CD4-positive, alpha-beta T cell (primary cell): ENCODE results near the gene RGP1. TPM values are rescaled to one million over a fixed set of nuclear protein-coding genes. Genes with fewer than 3 reads are reported as not detected.

Source experiments
- ATAC-seq: fragments of 200-7000 bp; cut with Tn5 transposase; one replicate; pipeline ENCODE4 v1.10.0; 2022; ENCODE audit warnings: mild to moderate bottlenecking; ENCODE audit not compliant: poor library complexity
- CTCF ChIA-PET: fragments of 350-600 bp; sonication (Branson Sonifier 250); formaldehyde crosslinking; loops from one replicate; lab custom pipeline; 2021; ENCODE audit warnings: antibody characterized with exemption, inconsistent platforms; lab: Charles Lee
- POLR2A ChIA-PET: fragments of 350-600 bp; sonication (Branson Sonifier 250); formaldehyde crosslinking; loops from one replicate; lab custom pipeline; 2021; ENCODE audit warnings: antibody characterized with exemption, inconsistent platforms; lab: Charles Lee
- DNase-seq, 14 experiments: peaks; one replicate each; pipeline ENCODE4 v3.0.0-alpha.2; 2013 to 2020; ENCODE audit warnings: mixed read lengths in 2 of 14
- H3K27ac ChIP-seq, 2 donors: one replicate each; pipeline versions ENCODE4 v1.5.1 to v1.7.0; 2013; ENCODE audit warnings: low read length in 2 of 2, low read depth in 1 of 2, mild to moderate bottlenecking in 1 of 2
- H3K27me3 ChIP-seq, 2 experiments: 1 replicate in 1 of 2; 2 replicates in 1 of 2; pipeline versions ENCODE4 v1.6.1 to v1.7.0; 2013; ENCODE audit warnings: low read length in 2 of 2, control low read depth in 1 of 2, mild to moderate bottlenecking in 1 of 2, moderate library complexity in 1 of 2; ENCODE audit not compliant: insufficient read depth in 2 of 2, control insufficient read depth in 1 of 2
- H3K36me3 ChIP-seq: one replicate; pipeline ENCODE4 v1.6.1; 2013; ENCODE audit warnings: low read length, control low read depth; ENCODE audit not compliant: insufficient read depth
- H3K4me1 ChIP-seq: one replicate; pipeline ENCODE4 v1.6.1; 2013; ENCODE audit warnings: low read length, control low read depth; ENCODE audit not compliant: insufficient read depth
- H3K4me3 ChIP-seq: one replicate; pipeline ENCODE4 v1.5.1; 2013; ENCODE audit warnings: mild to moderate bottlenecking, low read length, moderate library complexity
- H3K9me3 ChIP-seq, 2 experiments: 1 replicate in 1 of 2; 2 replicates in 1 of 2; pipeline versions ENCODE4 v1.6.1 to v1.7.0; 2013; ENCODE audit warnings: low read length in 2 of 2, mild to moderate bottlenecking in 2 of 2, control low read depth in 1 of 2, moderate library complexity in 1 of 2; ENCODE audit not compliant: control insufficient read depth in 1 of 2, insufficient read depth in 1 of 2
- H3K27ac Mint-ChIP-seq: one replicate; pipeline ENCODE4 v1.8.0; 2020; ENCODE audit warnings: mixed read lengths
- H3K27me3 Mint-ChIP-seq: one replicate; pipeline ENCODE4 v1.8.0; 2021; ENCODE audit warnings: mixed read lengths
- H3K36me3 Mint-ChIP-seq: one replicate; pipeline ENCODE4 v1.8.0; 2021; ENCODE audit warnings: low read depth, mixed read lengths
- H3K4me1 Mint-ChIP-seq: one replicate; pipeline ENCODE4 v1.8.0; 2021; ENCODE audit warnings: low read depth, mixed read lengths
- H3K4me3 Mint-ChIP-seq: one replicate; pipeline ENCODE4 v1.8.0; 2020; ENCODE audit warnings: mild to moderate bottlenecking, mixed read lengths
- H3K9me3 Mint-ChIP-seq: one replicate; pipeline ENCODE4 v1.8.0; 2020; ENCODE audit warnings: mixed read lengths
- intact Hi-C, 2 experiments: fragments of 100-400 bp; cut with DNase I in 1 of 2; cut with micrococcal nuclease in 1 of 2; formaldehyde crosslinking; loops; one replicate each; pipeline versions ENCODE4 v1.15.1 to v1.9.0; 2023 to 2025; cut with DNase I, micrococcal nuclease
- total RNA-seq, 174 experiments: library from RNA in 2 of 174; stranded (reverse) in 2 of 174; gene quantifications; one replicate each; pipeline ENCODE4 v1.2.3 and lab custom pipeline; 2021 to 2026
- TF ChIP-seq, protein P1 (sequence below): fragments of 200-600 bp; IDR thresholded peaks from one replicate; pipeline ENCODE4 v1.8.0; 2022; ENCODE audit warnings: antibody characterized with exemption, mild to moderate bottlenecking

The RGP1 gene
- total RNA-seq, 2 experiments from 2014 or later, result 12.6 to 13.1 TPM

DNA sequence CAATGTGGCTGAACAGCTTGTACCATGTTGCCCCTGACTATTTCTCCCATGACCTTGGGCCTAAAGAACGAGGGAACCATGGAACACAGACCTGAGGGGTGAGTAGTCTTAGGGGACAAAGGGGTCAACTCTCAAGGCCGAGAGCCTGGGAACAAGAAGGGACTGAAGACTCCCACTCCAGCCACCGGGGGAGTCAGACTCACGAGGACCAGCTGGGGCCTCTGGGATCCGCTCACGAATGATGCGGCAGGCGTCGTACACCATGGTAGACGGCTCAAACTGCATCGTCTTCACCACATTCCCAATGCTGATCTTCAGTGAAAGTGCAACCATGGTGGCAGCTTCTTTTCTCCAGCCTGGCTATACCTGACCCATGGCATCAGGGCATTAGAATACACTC, 23.7 kb upstream of the RGP1 start:
- Histone ChIP-seq H3K4me1 (peaks cover 44% of the 10 kb centered on the region), H3K27ac (no peak overlapping the region), H3K4me3 (no peak overlapping the region), H3K9me3 (no peaks in the 10 kb centered on the region), H3K36me3 (peaks cover 74% of the 10 kb centered on the region), H3K27me3 (no peaks in the 10 kb centered on the region)
- ChIA-PET CTCF (no interaction called here), POLR2A (no interaction called here)
- H3K9me3 Mint-ChIP-seq, result no peaks in the 10 kb centered on the region
- H3K36me3 Mint-ChIP-seq, result peaks cover 64% of the 10 kb centered on the region
- ATAC-seq (no peak), DNase-seq (no peak)
- no peak overlapping the region for H3K27ac Mint-ChIP-seq
- H3K4me3 Mint-ChIP-seq, result no peak overlapping the region
- intact Hi-C loops, result no loop called here
- TF ChIP-seq, protein P1, sequence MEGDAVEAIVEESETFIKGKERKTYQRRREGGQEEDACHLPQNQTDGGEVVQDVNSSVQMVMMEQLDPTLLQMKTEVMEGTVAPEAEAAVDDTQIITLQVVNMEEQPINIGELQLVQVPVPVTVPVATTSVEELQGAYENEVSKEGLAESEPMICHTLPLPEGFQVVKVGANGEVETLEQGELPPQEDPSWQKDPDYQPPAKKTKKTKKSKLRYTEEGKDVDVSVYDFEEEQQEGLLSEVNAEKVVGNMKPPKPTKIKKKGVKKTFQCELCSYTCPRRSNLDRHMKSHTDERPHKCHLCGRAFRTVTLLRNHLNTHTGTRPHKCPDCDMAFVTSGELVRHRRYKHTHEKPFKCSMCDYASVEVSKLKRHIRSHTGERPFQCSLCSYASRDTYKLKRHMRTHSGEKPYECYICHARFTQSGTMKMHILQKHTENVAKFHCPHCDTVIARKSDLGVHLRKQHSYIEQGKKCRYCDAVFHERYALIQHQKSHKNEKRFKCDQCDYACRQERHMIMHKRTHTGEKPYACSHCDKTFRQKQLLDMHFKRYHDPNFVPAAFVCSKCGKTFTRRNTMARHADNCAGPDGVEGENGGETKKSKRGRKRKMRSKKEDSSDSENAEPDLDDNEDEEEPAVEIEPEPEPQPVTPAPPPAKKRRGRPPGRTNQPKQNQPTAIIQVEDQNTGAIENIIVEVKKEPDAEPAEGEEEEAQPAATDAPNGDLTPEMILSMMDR, result no peak
- H3K27me3 Mint-ChIP-seq, result no peaks in the 10 kb centered on the region
- peaks cover 6% of the 10 kb centered on the region for H3K4me1 Mint-ChIP-seq

DNA sequence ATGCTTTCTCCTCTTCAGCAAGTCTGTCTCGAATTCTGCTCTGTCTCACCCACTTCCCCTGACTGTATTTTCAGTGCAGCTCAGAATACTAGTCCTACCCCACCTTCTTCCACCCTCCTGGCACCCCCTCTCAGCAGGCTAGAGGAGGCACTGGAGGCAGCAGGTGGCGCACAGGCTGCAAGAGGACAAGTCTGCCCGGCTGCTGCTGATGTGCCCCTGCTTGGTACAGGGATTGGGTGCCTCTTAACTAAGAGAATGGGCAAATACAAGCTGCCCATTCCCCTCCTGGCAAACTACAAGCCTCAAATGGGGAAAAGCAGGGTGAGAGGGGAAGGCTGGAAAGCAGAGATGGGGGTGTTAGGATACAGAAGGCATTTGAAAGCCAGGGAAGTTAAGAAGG, 22.2 kb upstream of the RGP1 start:
- Histone ChIP-seq H3K4me1 (peaks cover 59% of the 10 kb centered on the region), H3K4me3 (no peak overlapping the region), H3K27ac (peak overlapping the region in 1 of 2 donors; percentile 40), H3K36me3 (peaks cover 59% of the 10 kb centered on the region), H3K27me3 (no peaks in the 10 kb centered on the region), H3K9me3 (no peaks in the 10 kb centered on the region)
- POLR2A ChIA-PET, result interaction anchor here (1.2 to 3.8 kb wide), 6 partner anchors 10 to 110 kb away, joined by 3 to 25 read pairs (median 6); partner anchors contain the start of genes ARHGEF39, CCDC107, GBA2 and RGP1
- Mint-ChIP-seq H3K4me3 (peak overlapping the region; percentile 65), H3K4me1 (peaks cover 6% of the 10 kb centered on the region), H3K27me3 (no peaks in the 10 kb centered on the region), H3K9me3 (no peaks in the 10 kb centered on the region), H3K27ac (no peak overlapping the region), H3K36me3 (peaks cover 48% of the 10 kb centered on the region)
- TF ChIP-seq, protein P1, result peak; percentile 14
- peak; percentile 79 for ATAC-seq
- DNase-seq, result peak in 12 of 14 experiments; percentile 21 to 68 (median 45)
- CTCF ChIA-PET, result interaction anchor here (0.9 to 5.8 kb wide), 9 partner anchors 9 to 123 kb away, joined by 3 to 26 read pairs (median 5); partner anchors contain the start of genes GBA2 and RGP1
- intact Hi-C loops, result loop anchor here in 1 of 2 experiments (2.0 kb wide), 1 partner anchor 30 kb away; no protein-coding TSS in a partner anchor

DNA sequence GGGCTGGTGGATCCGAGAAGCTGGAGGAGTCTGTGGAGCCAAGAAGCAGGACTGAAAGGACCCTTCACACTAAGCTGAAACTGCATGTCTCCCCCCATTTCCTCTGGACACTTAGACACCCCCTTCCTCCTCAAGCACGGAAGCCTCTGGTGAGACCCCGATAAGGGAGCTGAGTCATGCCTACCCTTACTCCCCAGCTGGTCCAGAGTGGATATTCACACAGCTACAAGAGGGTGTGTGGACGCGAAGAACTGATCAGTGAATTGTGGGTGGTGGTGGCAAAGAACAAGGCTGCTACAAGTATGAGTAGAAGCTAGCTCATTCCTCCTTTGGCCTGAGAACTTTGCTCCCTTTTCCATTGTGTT, 21.4 kb upstream of the RGP1 start:
- POLR2A ChIA-PET, result interaction anchor here (0.8 to 3.8 kb wide), 11 partner anchors 10 to 124 kb away, joined by 3 to 25 read pairs (median 5); partner anchors contain the start of genes ARHGEF39, CCDC107, GBA2 and RGP1
- no peak for DNase-seq

More for the DNA sequence above, 21.4 kb upstream of the RGP1 start:
- Mint-ChIP-seq H3K4me1 (peaks cover 11% of the 10 kb centered on the region), H3K27me3 (no peaks in the 10 kb centered on the region), H3K27ac (no peak overlapping the region), H3K36me3 (peaks cover 46% of the 10 kb centered on the region), H3K9me3 (no peaks in the 10 kb centered on the region), H3K4me3 (no peak overlapping the region)
- peak overlapping the region; percentile 25 for H3K4me3 ChIP-seq
- TF ChIP-seq, protein P1, result no peak
- no peaks in the 10 kb centered on the region for H3K27me3 ChIP-seq
- H3K27ac ChIP-seq, result peak overlapping the region in 1 of 2 donors; percentile 40
- H3K36me3 ChIP-seq, result peaks cover 51% of the 10 kb centered on the region
- ATAC-seq, result no peak
- H3K4me1 ChIP-seq, result peaks cover 61% of the 10 kb centered on the region
- H3K9me3 ChIP-seq, result no peaks in the 10 kb centered on the region
- intact Hi-C loops, result loop anchor here in 1 of 2 experiments (2.0 kb wide), 1 partner anchor 31 kb away; no protein-coding TSS in a partner anchor
- CTCF ChIA-PET, result interaction anchor here (0.9 to 5.8 kb wide), 12 partner anchors 8 to 155 kb away, joined by 3 to 26 read pairs (median 6); partner anchors contain the start of genes CCDC107, GBA2, RGP1 and RMRP
